Stimulated activated CD4-positive, alpha-beta T cell treated with anti-CD3 and anti-CD28 coated beads, TNF-alpha, amount 100 ng/mL, for 48 hours (primary cell): ENCODE measurements around the gene ADM5.
A peak's percentile ranks its signal among the peaks of the same experiment; 100 is the strongest.

ENCODE experiments used
- DNase-seq, 3 donors: peaks; one replicate each; pipeline ENCODE4 v3.0.0-alpha.2; 2020; ENCODE audit warnings: low read depth in 3 of 3

Gene ADM5

DNA sequence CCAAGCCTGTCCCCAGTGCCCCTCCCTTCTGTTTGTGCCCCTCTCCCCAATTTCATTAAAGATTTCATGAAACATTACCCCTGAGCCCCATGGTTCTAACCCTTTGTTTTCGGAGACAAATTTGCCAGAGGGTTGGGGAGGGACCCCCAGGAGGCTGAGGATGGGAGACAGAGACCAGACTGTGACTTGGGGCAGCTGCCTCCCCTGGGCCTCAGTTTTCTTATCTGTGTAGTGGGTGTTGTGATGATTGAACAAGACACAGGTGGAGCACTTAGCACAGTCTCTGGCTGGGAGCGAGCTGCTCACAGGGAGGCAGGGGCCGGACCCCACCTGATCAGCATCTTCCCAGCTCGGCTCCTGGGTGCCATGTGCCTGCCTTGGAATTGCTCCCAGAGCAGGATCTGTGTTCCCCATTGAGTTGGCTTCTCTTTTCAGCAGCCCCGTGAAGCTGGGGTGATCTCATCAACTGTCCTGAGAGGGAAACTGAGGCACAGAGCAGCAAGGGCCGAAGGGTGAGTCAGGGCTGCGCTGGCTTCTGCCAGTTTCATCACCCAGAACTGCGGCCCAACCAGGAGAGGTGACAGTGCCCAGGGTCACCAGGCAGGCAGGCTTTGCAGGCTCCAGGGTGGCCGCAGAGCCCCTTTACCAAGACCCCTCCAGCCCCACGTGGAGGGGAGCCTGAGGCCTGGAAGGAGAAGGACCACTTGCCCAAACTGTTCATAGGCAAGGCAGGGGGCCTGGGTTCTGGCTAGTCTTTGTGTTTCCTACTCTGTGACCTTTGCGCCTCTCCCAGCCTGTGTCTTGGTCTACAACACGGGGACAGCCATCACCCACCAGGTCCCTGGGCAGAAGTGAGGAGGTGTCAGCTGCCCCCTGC is 30.6 kb upstream of the ADM5 start:
- no peak for DNase-seq

DNA sequence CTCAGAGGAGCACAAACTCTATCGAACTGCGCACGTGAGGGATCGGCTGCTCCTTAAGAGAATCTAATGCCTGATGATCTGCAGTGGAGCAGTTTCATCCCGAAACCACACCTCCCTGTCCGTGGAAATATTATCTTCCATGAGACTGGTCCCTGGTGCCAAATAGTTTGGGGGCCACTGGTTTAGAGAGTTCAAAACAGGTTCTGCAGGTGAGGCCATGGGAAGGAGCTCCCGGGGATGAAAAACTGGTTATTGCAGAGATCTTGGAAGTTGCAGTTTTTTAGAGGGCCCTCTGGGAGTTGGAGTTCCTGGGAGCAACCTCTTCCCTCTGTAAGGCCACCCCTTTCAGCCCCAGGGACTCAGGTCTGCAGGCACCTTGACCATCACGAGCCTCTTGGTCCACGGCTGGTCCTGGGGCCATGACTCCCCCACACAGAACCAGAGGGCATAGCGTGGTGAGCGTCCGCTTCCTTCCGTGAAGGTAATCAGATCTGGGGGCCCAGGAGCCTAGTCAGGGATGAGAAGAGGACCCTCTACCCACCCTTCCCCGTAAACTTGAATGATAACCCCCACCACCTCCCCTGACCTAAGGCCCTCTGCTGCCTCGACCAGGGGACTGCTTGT is 28.9 kb upstream of the ADM5 start:
- no peak for DNase-seq

DNA sequence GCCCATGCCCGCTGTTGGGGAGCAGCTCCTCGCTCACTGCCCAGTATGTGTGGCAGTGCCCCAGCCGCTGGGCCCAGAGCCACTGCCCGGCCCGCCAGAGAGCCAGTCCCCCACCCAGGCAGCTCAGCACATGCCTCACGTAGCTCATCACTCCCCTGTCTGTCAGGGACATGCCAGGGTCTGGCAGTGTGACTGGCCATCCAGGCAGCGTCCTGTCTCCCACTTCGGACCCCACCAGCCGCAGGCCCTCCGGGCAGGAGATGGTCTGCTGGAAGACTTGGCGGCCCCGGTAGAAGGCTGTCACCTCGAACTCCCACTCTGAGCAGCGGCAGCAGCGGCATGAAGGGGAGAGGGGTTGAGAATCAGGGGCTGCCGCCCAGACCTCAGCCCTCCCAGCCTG is 27.4 kb upstream of the ADM5 start:
- no peak for DNase-seq

DNA sequence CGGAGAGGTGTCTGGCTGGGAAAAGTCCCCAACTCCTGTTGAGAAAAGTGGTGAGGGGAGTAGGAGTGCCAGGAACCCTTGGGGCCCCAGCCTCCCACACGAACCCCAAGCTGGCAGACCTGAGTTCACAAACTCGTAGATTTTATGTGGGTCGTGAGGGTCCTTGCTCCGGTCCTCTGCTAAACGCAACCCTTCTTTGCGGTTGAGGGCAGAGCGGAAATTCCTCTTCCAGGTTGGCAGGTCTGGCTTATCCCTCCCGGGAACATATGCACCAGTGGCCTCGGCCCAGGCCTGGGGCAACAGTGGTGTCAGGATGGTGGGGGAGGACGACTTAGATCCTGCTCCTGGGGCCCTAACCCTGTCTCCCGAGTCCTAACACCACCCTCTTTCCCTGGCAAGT is 26.2 kb upstream of the ADM5 start:
- DNase-seq = no peak

DNA sequence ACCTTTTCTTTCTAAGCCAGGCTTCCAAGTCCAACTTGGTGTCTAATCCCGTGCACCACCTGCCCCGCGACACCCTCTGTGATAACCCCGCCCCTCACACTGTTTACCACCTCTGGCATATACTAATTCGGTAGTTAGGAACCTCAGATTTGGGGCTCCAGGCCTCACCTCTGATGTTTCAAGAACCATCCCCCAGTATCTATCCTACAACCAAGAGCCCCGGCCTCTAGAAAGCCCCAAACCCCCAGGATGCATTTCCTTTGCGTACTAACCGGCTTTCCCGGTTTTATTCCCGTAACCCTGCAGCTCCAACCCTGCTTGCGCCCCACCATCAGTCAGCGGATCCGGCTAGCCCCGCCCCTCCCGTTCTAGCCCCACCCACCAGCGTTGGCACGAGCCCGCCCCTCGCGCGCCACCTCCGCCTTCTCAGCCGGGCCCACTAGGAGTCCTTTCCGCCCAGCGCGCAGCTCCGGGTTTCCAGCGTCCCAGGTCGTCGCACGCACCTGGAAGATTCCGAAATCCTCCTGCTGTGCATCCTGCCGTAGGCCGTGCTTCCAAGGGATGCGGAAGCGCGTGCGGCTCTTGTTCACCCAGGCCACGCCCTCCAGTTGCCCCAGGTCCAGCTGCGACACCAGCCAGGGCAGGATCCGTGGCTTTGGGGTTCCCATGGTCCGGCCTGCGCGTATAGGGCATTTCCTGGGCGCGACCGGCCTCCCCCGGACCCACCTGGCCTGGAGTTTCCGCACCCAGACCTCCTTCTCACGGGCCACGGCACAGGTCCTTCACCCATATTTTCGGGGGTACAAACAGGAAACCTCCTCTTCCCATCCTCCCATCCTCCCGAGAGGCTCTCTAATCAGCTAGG is 25.0 kb upstream of the ADM5 start:
- peak; percentile 80 to 98 (median 87) for DNase-seq

DNA sequence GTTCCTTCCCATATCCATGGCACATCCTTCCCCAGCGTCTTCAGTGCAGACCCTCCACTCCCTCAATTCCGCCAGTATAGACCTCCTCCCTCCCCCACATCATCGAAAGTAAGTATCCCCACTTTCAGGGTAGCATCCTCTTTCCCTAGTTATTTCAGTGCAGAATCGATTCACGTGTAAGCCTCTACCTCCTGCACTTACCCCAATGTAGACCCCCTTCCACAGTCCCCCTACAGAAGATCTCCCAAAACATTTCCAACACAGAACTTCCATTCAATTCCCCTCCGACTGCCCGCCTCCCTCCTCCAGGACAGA is 24.4 kb upstream of the ADM5 start:
- DNase-seq = no peak

DNA sequence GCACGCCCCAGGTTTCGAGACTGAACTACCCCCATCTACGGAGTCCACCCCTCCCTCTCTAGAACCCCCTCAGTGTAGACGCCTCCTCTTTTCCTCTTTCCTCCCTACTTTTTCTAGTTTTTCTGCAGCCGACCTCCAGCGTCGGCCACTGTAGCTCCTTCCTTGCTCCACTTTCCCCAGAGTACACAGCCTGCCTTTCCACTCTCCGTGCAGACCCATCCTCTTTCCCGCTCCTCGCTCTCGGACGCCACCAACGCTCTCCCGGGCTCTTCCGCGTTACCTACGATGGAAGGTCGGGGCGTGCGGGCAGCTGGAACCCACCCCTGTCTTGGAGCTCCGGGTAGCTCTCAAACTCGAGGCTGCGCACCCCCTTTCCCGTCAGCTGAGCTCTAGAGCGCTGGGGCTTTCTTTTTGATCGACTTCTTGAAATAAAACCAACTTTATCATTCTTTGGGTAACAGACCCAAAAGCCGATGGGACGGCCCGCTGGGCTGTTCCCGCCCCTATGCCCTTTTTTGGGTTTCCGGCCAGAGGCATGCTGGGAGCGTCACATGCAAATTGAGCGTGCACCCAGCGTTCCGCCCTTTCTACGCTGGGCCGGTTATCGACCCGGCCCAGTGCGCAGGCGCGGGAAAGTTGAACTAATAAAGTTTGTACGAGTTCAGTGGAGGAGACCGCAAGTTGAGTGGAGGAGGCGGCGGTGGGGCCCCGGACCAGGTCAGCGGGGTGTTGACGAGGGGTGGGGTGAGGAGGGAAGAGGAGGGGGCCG is 23.9 kb upstream of the ADM5 start, which contains the start of the genes BCL2L12 and IRF3:
Gene BCL2L12, plus strand, starts transcription at position 583 of the 769 bp plus-strand sequence. CDS start 760 bp downstream, outside the sequence.
Gene IRF3, minus strand, starts transcription at position 507 of the 769 bp plus-strand sequence. CDS start 1,019 bp downstream, outside the sequence.
- peak; percentile 98 to 99 (median 99) for DNase-seq

DNA sequence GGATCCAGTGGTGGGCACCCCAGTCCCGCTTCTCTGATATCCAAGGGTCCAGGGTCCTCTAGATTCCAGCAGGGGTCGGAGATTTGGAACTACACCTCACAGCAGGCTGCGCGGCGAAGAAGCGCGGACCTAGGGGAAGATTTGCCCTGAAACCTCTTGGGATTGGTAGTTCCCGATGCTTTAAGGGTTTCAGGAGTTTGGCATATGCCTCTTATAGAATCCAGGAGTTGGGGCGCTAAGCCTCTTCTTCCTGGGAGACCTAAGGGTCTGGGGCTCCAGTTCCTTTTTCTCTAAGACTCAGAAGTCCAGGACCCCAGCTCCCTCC is 23.3 kb upstream of the ADM5 start:
- DNase-seq = no peak

DNA sequence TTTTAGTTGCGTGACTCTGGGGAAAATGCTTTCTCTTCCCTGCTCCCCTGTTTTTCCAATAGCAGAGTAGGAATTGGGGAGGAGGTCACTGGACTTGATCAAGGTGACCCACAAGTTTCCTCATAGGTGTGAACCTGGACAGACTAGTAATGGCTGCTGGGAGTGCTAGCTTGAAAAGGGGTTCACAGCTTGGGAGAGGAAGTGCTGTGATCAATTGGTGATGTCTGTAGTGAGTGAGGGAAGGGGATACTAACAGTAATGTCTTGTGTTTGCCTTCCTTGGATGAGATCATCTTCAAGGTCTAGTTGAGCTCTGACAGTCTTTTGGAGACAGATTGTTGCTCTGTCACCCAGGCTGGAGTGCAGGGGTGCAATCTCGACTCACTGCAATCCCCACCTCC is 21.9 kb upstream of the ADM5 start:
- DNase-seq = no peak

DNA sequence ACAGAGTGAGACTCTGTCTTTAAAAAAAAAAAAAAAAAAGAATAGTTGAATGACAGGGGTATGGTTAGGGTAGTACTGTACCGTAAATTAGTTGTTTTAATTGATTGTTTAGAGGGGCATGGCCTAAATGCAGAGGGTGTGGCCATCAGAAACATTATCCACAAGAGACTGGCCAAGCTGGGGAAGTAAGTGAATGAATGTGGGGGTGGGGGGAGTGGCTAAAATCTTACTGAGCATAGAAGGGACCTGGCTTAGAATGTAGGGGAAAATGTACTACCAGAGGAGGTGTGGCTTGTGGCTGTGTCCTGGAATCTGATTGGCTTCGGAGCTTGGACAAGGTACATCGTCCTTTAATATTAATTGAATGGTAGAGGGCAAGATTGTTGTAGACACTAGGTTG is 19.9 kb upstream of the ADM5 start:
- DNase-seq = no peak

DNA sequence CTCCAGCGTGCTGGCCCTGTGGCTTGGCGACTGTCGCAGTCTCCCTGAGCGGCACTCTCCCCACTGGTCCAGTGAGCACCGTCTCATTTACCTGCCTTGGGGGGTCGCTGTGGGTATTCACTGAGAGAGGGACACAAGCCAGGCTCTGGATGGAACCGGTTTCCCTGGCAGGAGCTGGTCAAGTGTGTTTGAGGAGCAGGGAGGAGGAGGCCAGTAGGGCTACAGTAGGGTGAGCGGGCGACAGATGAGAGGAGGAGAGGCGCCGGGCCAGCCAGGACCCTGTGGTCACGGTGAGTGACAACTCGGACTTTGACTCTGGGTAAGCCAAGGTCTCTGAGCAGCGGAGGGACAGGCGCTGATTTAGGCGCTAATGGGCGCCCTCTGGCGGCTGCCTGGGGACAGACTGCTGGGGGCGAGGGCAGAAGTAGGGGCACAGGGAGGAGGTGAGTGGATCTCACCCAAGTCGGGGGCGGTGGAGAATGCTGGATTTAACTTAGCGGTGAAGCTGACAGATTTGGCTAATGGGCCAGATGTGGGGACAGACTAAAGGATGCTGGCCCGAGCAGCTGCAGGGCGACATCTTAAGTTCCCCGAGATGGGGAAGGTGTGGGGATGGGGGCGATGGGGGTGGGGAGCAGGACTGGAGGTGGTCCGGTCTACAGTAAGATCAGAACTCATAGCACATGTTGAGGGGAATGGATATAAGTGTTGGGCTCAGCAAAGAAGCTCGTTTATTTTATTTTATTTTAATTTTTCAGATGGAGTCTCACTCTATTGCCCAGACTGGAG is 17.1 kb upstream of the ADM5 start:
- peak; percentile 60 to 74 (median 64) for DNase-seq

DNA sequence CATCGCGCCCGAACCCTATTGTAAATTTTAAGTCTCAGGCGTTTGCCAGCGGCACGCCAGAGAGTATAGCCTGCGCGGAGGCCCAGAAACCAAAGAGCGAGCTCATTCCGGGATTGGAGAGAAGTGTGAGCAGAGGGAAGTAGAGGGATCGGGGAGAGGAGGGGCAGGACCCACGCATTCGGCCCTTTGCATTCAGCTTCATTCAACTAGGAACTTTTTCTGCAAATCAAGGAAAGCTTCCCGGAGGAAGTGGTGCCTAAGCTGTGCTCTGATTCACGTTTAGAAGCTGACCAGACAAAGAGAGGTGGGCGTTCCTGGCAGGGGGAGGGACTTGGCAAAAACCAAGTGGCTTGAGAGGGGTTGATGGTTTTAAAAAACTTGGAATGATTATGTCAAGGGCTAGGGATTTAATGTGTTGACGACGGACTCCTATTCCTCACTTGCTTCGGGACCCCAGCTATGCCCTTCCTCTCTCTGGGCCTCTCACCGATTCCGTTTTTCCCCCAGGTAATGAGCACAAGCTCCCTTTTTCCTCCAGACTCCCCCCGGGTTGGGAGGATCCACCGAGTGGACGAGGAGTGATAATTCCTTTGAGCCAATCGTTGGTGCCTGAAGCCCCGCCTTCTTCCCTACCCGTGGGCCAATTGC is 13.1 kb upstream of the ADM5 start:
- DNase-seq = peak in 2 of 3 donors; percentile 57 to 73

DNA sequence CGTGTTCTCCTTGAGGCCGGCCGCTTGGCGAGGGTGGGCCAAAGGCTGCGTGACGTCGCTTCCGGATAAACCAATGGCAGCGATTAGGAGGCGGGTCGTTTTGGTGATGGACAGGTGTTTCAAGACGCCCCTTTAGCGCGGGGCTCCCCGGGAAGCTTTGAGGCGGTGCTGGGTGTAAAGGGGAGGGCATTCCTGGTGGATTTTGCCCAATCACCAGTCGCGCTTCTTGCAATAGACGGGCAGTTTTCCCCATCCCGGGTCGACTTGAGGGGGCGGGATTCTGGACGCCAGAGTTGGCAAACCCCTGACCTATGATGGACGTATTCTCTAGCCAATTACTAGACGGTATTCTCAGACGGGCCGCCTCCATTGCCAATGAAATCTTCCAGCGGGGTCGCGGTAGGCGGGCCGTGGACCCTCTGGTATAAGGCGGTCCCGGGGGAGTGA is 12.6 kb upstream of the ADM5 start:
- peak; percentile 97 to 99 (median 97) for DNase-seq

DNA sequence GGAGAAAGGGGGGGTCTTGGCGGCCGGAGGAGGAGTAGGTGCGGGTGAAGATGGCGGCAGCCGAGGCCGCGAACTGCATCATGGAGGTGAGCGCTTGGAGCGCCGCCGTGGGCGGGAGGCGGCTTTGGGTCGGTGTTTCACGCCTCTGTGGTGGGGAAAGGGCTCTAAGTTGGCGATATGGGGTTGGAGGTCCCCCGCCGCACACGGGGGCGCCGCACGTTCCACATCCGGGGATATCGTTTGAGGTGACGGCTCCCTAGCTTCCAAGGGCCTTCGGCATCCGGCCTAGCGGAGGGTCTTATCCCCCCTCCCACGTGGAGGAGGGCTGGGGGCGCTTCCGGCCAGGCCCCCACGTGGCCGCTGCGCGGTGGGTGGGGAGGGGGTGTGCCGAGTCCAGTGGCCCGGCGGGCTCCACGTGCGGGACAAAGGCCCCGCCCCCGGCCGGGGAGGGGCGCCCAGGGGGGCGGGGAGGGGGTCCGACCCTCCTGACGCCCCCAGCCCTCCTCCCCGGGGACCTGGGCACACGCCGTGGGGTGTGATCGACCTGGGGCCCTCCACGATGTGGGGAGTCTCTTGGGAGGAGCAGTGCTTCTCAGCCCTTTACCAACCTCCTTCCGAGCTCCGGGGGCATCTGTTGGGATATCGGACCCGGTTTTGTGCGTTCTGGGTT is 12.0 kb upstream of the ADM5 start, which contains the start of gene PRMT1:
Gene PRMT1, plus strand, starts transcription at position 41 of the 670 bp plus-strand sequence. Its CDS starts 10 bp downstream, at position 51.
- DNase-seq = peak in 1 of 3 donors; percentile 36

DNA sequence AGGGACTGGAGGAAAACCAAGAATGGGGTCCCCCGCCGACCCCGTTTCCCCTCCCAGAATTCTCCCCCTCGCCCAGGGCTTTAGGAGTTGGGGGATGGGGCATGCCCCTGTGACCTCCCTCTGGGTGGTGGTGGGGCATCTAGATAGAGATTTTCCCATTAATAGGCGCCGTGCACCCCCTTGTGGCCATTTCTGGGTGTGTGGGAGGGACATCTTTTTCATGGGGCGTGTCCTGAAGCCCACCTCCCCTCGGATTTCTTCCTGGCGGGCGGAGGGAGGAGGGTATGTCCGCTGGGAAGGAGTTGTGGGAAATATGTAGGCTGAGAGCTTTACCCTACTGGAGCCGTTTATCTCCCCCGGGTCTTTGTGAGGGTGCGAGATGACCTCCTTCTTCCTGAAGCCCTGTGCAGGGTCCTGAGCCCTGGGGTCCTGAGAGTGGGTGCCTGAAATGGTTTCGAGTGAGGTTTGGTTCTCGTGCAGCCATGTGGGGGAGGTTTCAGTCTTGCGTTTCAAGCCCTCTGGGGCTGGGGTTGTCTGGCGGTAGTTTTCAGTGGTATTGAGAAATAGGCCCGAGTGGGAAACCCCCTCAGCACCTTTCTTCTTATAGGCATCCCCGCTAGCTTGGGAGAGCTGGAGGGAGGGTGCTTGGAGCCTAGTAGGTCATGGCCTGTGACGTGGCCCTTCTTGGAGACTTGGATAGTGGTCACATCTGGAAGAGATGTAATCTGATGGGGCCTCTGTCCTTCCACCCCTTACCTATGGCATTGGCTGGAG is 11.3 kb upstream of the ADM5 start:
- peak; percentile 65 to 69 (median 69) for DNase-seq

DNA sequence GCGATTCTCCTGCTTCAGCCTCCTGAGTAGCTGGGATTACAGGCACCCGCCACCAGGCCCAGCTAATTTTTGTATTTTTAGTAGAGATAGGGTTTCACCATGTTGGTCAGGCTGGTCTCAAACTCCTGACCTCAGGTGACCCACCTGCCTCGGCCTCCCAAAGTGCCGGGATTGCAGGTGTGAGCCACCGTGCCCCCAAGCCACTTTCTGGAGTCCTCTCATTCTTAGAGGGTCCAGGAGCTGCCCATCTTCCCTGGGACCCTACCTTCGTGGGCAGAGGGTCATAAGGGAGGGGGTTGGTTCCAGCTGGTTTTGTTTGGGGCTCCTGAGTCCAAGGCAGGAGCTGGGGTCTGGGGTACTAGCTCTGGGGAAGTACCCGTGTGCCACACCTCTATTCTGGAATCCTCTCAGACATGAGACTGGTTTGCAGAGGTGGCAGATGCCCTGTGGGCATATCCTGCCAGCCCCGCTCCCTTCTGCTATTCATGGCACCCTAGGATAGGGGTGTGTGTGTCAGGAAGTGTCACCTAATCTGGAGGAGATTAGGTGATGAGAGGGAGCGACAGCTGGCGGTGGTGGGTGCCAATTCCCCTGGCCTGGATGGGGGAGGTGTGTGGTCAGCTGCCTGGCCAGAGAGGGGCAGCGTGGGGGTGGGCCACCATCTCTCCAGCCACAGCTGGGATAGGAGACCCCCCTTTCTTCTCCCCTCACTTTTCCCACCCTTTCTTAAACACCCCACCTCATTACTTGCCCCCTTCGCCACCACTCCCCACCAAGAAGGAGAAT is 10.2 kb upstream of the ADM5 start:
- DNase-seq = no peak

DNA sequence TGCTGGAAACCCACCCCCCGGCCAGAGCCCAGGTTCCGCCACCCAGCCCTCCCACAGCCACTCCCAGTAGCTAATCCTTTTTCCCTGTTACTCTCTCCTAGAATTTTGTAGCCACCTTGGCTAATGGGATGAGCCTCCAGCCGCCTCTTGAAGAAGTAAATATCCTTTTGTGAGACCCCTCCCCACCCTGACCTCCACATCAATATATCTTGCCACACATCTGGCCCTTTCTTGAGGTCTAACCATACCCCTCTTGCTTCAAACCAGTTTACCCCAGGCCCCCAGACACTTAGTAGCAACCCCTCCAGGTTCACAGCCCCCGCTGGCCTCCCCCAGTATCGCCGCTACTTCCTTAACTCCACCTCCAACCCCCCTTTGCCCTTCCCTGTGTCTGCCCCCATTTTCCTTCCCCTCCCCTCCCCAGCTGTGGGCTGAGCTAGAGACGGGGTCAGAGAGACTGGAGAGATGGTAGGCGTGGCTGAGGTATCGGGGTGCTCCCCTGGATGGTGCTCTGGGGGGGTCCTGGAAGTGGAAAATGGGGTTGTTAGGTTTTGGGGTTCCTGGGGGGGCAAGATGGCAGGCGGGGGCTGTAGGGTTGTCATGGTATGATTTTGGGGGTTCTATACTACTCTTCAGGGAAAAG is 9.5 kb upstream of the ADM5 start:
- DNase-seq = no peak
